A549 (cell line): ENCODE results near the gene EFNA5. TPM values are rescaled to one million over a fixed set of nuclear protein-coding genes. Genes with fewer than 3 reads are reported as not detected.

Experiments used
- ATAC-seq, 2 experiments: fragments of 200-7000 bp in 1 of 2; fragments of >200 bp in 1 of 2; cut with Nextera tagmentation in 1 of 2; cut with Tn5 transposase in 1 of 2; 3 replicates each; pipeline versions ENCODE4 v1.8.0 to v1.9.1; 2018 to 2020; ENCODE audit warnings: mild to moderate bottlenecking in 1 of 2, moderate library complexity in 1 of 2
- CTCF ChIA-PET: fragments of 300-600 bp; sonication (Branson Sonifier 250); formaldehyde crosslinking; extraction: SDS; loops from one replicate; lab custom pipeline; 2021; ENCODE audit warnings: antibody characterized with exemption, inconsistent platforms; lab: Yijun Ruan, JAX
- POLR2A ChIA-PET: fragments of 350-600 bp; formaldehyde crosslinking; extraction: SDS; loops from one replicate; lab custom pipeline; 2021; ENCODE audit warnings: antibody characterized with exemption, inconsistent platforms; lab: Yijun Ruan, JAX
- DNase-seq, 2 experiments: peaks; one replicate each; pipeline versions ENCODE4 v3.0.0 to v3.0.0-alpha.2; 2011 to 2016; ENCODE audit warnings: low read depth in 1 of 2, low spot score in 1 of 2
- FAIRE-seq: peaks from 2 replicates; lab custom pipeline; 2011; peaks lifted over from hg19 to GRCh38; lab: Jason Lieb, UNC
- H3K27ac ChIP-seq, 2 experiments: fragments of >200 bp; sonication (Bioruptor Twin); formaldehyde crosslinking; 3 replicates each; pipeline ENCODE4 v1.5.1; 2016 to 2017
- H3K4me1 ChIP-seq: fragments of >200 bp; sonication (Bioruptor Twin); formaldehyde crosslinking; 3 replicates; pipeline ENCODE4 v1.6.1; 2016
- H3K4me2 ChIP-seq: fragments of >200 bp; sonication (Bioruptor Twin); formaldehyde crosslinking; 3 replicates; pipeline ENCODE4 v1.6.1; 2016
- H3K4me3 ChIP-seq: fragments of >200 bp; sonication (Bioruptor Twin); formaldehyde crosslinking; 3 replicates; pipeline ENCODE4 v1.5.1; 2016
- H3K9me3 ChIP-seq: fragments of >200 bp; sonication (Bioruptor Twin); formaldehyde crosslinking; 3 replicates; pipeline ENCODE4 v1.6.1; 2016
- BCL3 ChIP-seq: fragments of >200 bp; sonication (Bioruptor Twin); formaldehyde crosslinking; IDR thresholded peaks from 3 replicates; pipeline ENCODE4 v1.6.1; 2016
- CBX2 ChIP-seq: fragments of 200-600 bp; sonication (generic); IDR thresholded peaks from 2 replicates; pipeline ENCODE4 v1.6.1; 2016; ENCODE audit warnings: low read depth, mild to moderate bottlenecking, borderline replicate concordance
- CEBPB ChIP-seq, 2 experiments: fragments of >200 bp in 1 of 2; sonication (Bioruptor Twin) in 1 of 2; formaldehyde crosslinking in 1 of 2; IDR thresholded peaks; 2 replicates each; pipeline ENCODE4 v1.6.1; 2012 to 2016
- CTCF ChIP-seq: fragments of >200 bp; sonication (Bioruptor Twin); formaldehyde crosslinking; IDR thresholded peaks from 3 replicates; pipeline ENCODE4 v1.5.1; 2016
- E2F6 ChIP-seq: IDR thresholded peaks from 2 replicates; pipeline ENCODE4 v1.6.1; 2012; ENCODE audit warnings: low read depth, borderline replicate concordance
- EHF ChIP-seq: fragments of 250-450 bp; sonication (Bioruptor Pico); IDR thresholded peaks from 2 replicates; pipeline ENCODE4 v1.5.0; 2020; ENCODE audit warnings: mild to moderate bottlenecking
- EHMT2 ChIP-seq: fragments of 200-600 bp; sonication (generic); IDR thresholded peaks from 2 replicates; pipeline ENCODE4 v1.6.1; 2016; ENCODE audit warnings: antibody characterized with exemption, low read depth, mild to moderate bottlenecking, moderate library complexity
- EP300 ChIP-seq, 2 experiments: fragments of >200 bp; sonication (Bioruptor Twin); formaldehyde crosslinking; IDR thresholded peaks; 2 replicates in 1 of 2; 3 replicates in 1 of 2; pipeline ENCODE4 v1.6.1; 2016 to 2017
- HES2 ChIP-seq: fragments of >200 bp; sonication (Bioruptor Twin); formaldehyde crosslinking; IDR thresholded peaks from 2 replicates; pipeline ENCODE4 v1.6.1; 2016
- HEYL ChIP-seq: fragments of 250-450 bp; sonication (Bioruptor Pico); IDR thresholded peaks from 2 replicates; pipeline ENCODE4 v1.8.0; 2021; ENCODE audit warnings: mild to moderate bottlenecking, moderate library complexity
- HOXA7 ChIP-seq: fragments of 250-450 bp; sonication (Bioruptor Pico); IDR thresholded peaks from 2 replicates; pipeline ENCODE4 v1.5.0; 2020; ENCODE audit warnings: mild to moderate bottlenecking, moderate library complexity
- HOXB13 ChIP-seq: fragments of 250-450 bp; sonication (Bioruptor Pico); IDR thresholded peaks from 2 replicates; pipeline ENCODE4 v1.5.0; 2020; ENCODE audit warnings: low read depth, mild to moderate bottlenecking, moderate library complexity
- HOXB5 ChIP-seq: fragments of 250-450 bp; sonication (Bioruptor Pico); IDR thresholded peaks from 2 replicates; pipeline ENCODE4 v1.5.0; 2020; ENCODE audit warnings: mild to moderate bottlenecking, moderate library complexity
- JUN ChIP-seq, 2 experiments: fragments of >200 bp; sonication (Bioruptor Twin); formaldehyde crosslinking; IDR thresholded peaks; 2 replicates in 1 of 2; 3 replicates in 1 of 2; pipeline ENCODE4 v1.6.1; 2016 to 2017
- MAFK ChIP-seq: fragments of 450-650 bp; IDR thresholded peaks from 2 replicates; pipeline ENCODE4 v1.6.1; 2014; ENCODE audit not compliant: partially characterized antibody
- MAZ ChIP-seq: fragments of 150-350 bp; IDR thresholded peaks from 2 replicates; pipeline ENCODE4 v1.6.1; 2014; ENCODE audit warnings: antibody characterized with exemption, low read depth, low read length, borderline replicate concordance
- MYC ChIP-seq: IDR thresholded peaks from 2 replicates; pipeline ENCODE4 v1.6.1; 2012; ENCODE audit warnings: mild to moderate bottlenecking, inconsistent platforms, low read length, improper control_type of control experiment, borderline replicate concordance
- PBX3 ChIP-seq: IDR thresholded peaks from 2 replicates; pipeline ENCODE4 v1.6.1; 2012
- PHF8 ChIP-seq: fragments of 200-600 bp; sonication (generic); IDR thresholded peaks from 2 replicates; pipeline ENCODE4 v1.6.1; 2016; ENCODE audit warnings: low read depth, mild to moderate bottlenecking, antibody characterized with exemption, moderate library complexity, borderline replicate concordance
- RAD21 ChIP-seq, 2 experiments: fragments of >200 bp in 1 of 2; sonication (Bioruptor Twin) in 1 of 2; formaldehyde crosslinking in 1 of 2; IDR thresholded peaks in 1 of 2; conservative IDR thresholded peaks in 1 of 2; 2 replicates in 1 of 2; 3 replicates in 1 of 2; pipeline ENCODE4 v1.6.1; 2012 to 2018; ENCODE audit warnings: inconsistent platforms in 1 of 2
- RARB ChIP-seq: fragments of 250-450 bp; sonication (Bioruptor Pico); IDR thresholded peaks from 2 replicates; pipeline ENCODE4 v1.8.0; 2021; ENCODE audit warnings: mild to moderate bottlenecking, moderate library complexity
- RFX5 ChIP-seq: fragments of 450-650 bp; IDR thresholded peaks from 2 replicates; pipeline ENCODE4 v1.7.1; 2014; ENCODE audit warnings: antibody characterized with exemption, mild to moderate bottlenecking, moderate library complexity
- RNF2 ChIP-seq: fragments of 200-600 bp; sonication (generic); IDR thresholded peaks from 2 replicates; pipeline ENCODE4 v1.6.1; 2016; ENCODE audit warnings: low read depth, mild to moderate bottlenecking, antibody characterized with exemption, moderate library complexity, borderline replicate concordance
- SMC3 ChIP-seq: fragments of >200 bp; sonication (Bioruptor Twin); formaldehyde crosslinking; IDR thresholded peaks from 3 replicates; pipeline ENCODE4 v1.6.1; 2018; ENCODE audit warnings: inconsistent platforms
- SREBF2 ChIP-seq: fragments of 450-650 bp; IDR thresholded peaks from 2 replicates; pipeline ENCODE4 v1.6.1; 2014; ENCODE audit warnings: mild to moderate bottlenecking, moderate library complexity
- TFCP2L1 ChIP-seq: fragments of 250-450 bp; sonication (Bioruptor Pico); IDR thresholded peaks from 2 replicates; pipeline ENCODE4 v1.5.0; 2021; ENCODE audit warnings: mild to moderate bottlenecking
- USF2 ChIP-seq: fragments of 450-650 bp; IDR thresholded peaks from 2 replicates; pipeline ENCODE4 v1.6.1; 2014; ENCODE audit warnings: antibody characterized with exemption
- whole genome bisulfite sequencing: methylation state at CpG from one replicate; pipeline ENCODE4 v1.1.6; 2017; ENCODE audit errors: missing lambda C conversion rate; 5-methylcytosine and 5-hydroxymethylcytosine counted together
- polyA plus RNA-seq, 4 experiments: library from polyadenylated mRNA; depleted of rRNA in 3 of 4; stranded (reverse); fragments of >200 nt; fragmentation: RNase III in 1 of 4; extraction: RNeasy Plus Mini Kit Qiagen cat#74134 plus additional on column Dnase treatment in 1 of 4; gene quantifications; 2 replicates in 3 of 4; 3 replicates in 1 of 4; pipeline ENCODE4 v1.2.3, GENCODE V29; 2011 to 2017

The EFNA5 gene
- polyA plus RNA-seq, 2 of the 4 experiments (the other 2 are of a cell fraction): 8.5 to 20.7 TPM

- Histone ChIP-seq H3K27ac (no peak overlapping the region), H3K4me3 (no peak overlapping the region), H3K9me3 (no peaks in the 10 kb centered on the region), H3K4me1 (peaks cover 47% of the 10 kb centered on the region), H3K4me2 (no peak overlapping the region)
- WGBS: 87% methylated on average over 1 of the region's 1 CpG
- FAIRE-seq (no peak), ATAC-seq (no peak; a peak in 1 of 6 replicates), DNase-seq (no peak)
- no peak for TF ChIP-seq USF2
- TF ChIP-seq EHMT2: no peak
- TF ChIP-seq HEYL: no peak
- TF ChIP-seq PHF8: no peak
- no peak for TF ChIP-seq CTCF
- TF ChIP-seq E2F6: no peak
- no peak for TF ChIP-seq RFX5
- no peak for TF ChIP-seq CEBPB (IDR thresholded peaks at IDR 0.05)
- no peak for TF ChIP-seq SMC3
- TF ChIP-seq HES2: no peak
- TF ChIP-seq CBX2: no peak
- TF ChIP-seq RAD21 (conservative IDR thresholded peaks at IDR 0.05 in 1 of 2, IDR thresholded peaks at IDR 0.05 in 1 of 2): no peak
- TF ChIP-seq TFCP2L1 (CRISPR knock-in tag): no peak
- no peak for TF ChIP-seq MAZ
- TF ChIP-seq EHF: no peak
- no peak for TF ChIP-seq HOXB5
- TF ChIP-seq SREBF2: no peak
- TF ChIP-seq MAFK: no peak
- no peak for TF ChIP-seq BCL3
- TF ChIP-seq RARB: no peak
- CTCF ChIA-PET: interaction anchor here (1.2 kb wide), 1 partner anchor 10 kb away, joined by 3 read pairs; no protein-coding TSS in a partner anchor
- POLR2A ChIA-PET: no interaction called here
These were observed 274.4 kb downstream of the EFNA5 start for GRCh38 chr5:107396351-107396690.

- Histone ChIP-seq H3K4me3 (no peak overlapping the region), H3K4me2 (0 out of 3 replicates have a peak overlapping the region, but pooled peaks have one; percentile 2), H3K27ac (no peak overlapping the region; a peak in 1 of 6 replicates), H3K9me3 (no peaks in the 10 kb centered on the region), H3K4me1 (peaks cover 42% of the 10 kb centered on the region)
- no peak for DNase-seq
- CTCF ChIA-PET: interaction anchor here (1.2 kb wide), 1 partner anchor 11 kb away, joined by 3 read pairs; no protein-coding TSS in a partner anchor
- POLR2A ChIA-PET: no interaction called here
- ATAC-seq: no peak
- FAIRE-seq: no peak
- TF ChIP-seq RNF2 (no peak), EP300 (IDR thresholded peaks at IDR 0.05) (no peak), HEYL (no peak), HOXA7 (CRISPR knock-in tag) (no peak), PBX3 (no peak), SREBF2 (no peak), MYC (no peak), TFCP2L1 (CRISPR knock-in tag) (no peak), JUN (IDR thresholded peaks at IDR 0.05) (no peak), HOXB13 (CRISPR knock-in tag) (no peak)
- 84% methylated on average over 5 of the region's 5 CpGs for WGBS
These were observed 274.9 kb downstream of the EFNA5 start for GRCh38 chr5:107395632-107396350.
